BJ (cell line): Measurements from ENCODE around the gene VSNL1. TPM values are rescaled to one million over a fixed set of nuclear protein-coding genes. Genes with fewer than 3 reads are reported as not detected.

Experiments
- CTCF ChIA-PET: fragments of 350-600 bp; formaldehyde crosslinking; extraction: SDS; loops from one replicate; lab custom pipeline; 2021; ENCODE audit warnings: antibody characterized with exemption, inconsistent platforms; lab: Yijun Ruan, JAX
- POLR2A ChIA-PET: fragments of 300-600 bp; sonication (Branson Sonifier 250); formaldehyde crosslinking; extraction: SDS; loops from one replicate; lab custom pipeline; 2021; ENCODE audit warnings: antibody characterized with exemption; lab: Charles Lee
- DNase-seq: peaks from one replicate; pipeline ENCODE4 v3.0.0-alpha.2; 2011; ENCODE audit warnings: low read depth
- H3K27me3 ChIP-seq: 2 replicates; pipeline ENCODE4 v1.6.0; 2011; ENCODE audit warnings: low read length; ENCODE audit not compliant: control insufficient read depth, insufficient read depth
- H3K36me3 ChIP-seq: 2 replicates; pipeline ENCODE4 v1.5.1; 2011; ENCODE audit warnings: low read length; ENCODE audit not compliant: control insufficient read depth, insufficient read depth
- H3K4me3 ChIP-seq: 2 replicates; pipeline ENCODE4 v1.5.1; 2011; ENCODE audit warnings: low read depth, mild to moderate bottlenecking, control low read depth, low read length
- CTCF ChIP-seq: IDR thresholded peaks from 2 replicates; pipeline ENCODE4 v1.5.1; 2011; ENCODE audit warnings: low read depth, mild to moderate bottlenecking, control low read depth, inconsistent platforms, low read length, moderate library complexity; ENCODE audit not compliant: insufficient read depth
- polyA plus RNA-seq: library from polyadenylated mRNA; depleted of rRNA; stranded (reverse); fragments of >200 nt; gene quantifications from 2 replicates; pipeline ENCODE4 v1.2.3, GENCODE V29; 2011

The VSNL1 gene
- polyA plus RNA-seq, 1 experiment = not detected

- Histone ChIP-seq H3K27me3 (no peaks in the 10 kb centered on the region), H3K4me3 (no peak overlapping the region), H3K36me3 (no peaks in the 10 kb centered on the region)
- no peak for DNase-seq
- ChIA-PET CTCF (interaction anchor here (1.0 to 2.5 kb wide), 3 partner anchors 17 to 42 kb away, joined by 3 to 10 read pairs (median 3); no protein-coding TSS in a partner anchor), POLR2A (no interaction called here)
- no peak for TF ChIP-seq CTCF
Measured at GRCh38 chr2:17628349-17629261, 88.1 kb downstream of the VSNL1 start.

- H3K36me3 ChIP-seq = no peaks in the 10 kb centered on the region
- no peak for TF ChIP-seq CTCF
- CTCF ChIA-PET = interaction anchor here (2.5 kb wide), 1 partner anchor 16 kb away, joined by 10 read pairs; no protein-coding TSS in a partner anchor
- no peak overlapping the region for H3K4me3 ChIP-seq
- DNase-seq = no peak
- no peaks in the 10 kb centered on the region; the same call in 1 of the 2 replicates for H3K27me3 ChIP-seq
- POLR2A ChIA-PET = no interaction called here
Measured at GRCh38 chr2:17630089-17630488, 89.6 kb downstream of the VSNL1 start.

GRCh38 chr2:17634997-17635396 is 94.5 kb downstream of the VSNL1 start:
- ChIA-PET POLR2A (interaction anchor here (0.5 kb wide), 1 partner anchor 72 kb away, joined by 4 read pairs; no protein-coding TSS in a partner anchor), CTCF (interaction anchor here (3.2 kb wide), 1 partner anchor 11 kb away, joined by 16 read pairs; no protein-coding TSS in a partner anchor)
- H3K36me3 ChIP-seq = no peaks in the 10 kb centered on the region
- DNase-seq = no peak
- no peak overlapping the region for H3K4me3 ChIP-seq
- TF ChIP-seq CTCF = no peak
- H3K27me3 ChIP-seq = peaks cover 2% of the 10 kb centered on the region

GRCh38 chr2:17636257-17636656 is 95.8 kb downstream of the VSNL1 start:
- TF ChIP-seq CTCF = no peak
- Histone ChIP-seq H3K36me3 (no peaks in the 10 kb centered on the region), H3K27me3 (peaks cover 2% of the 10 kb centered on the region), H3K4me3 (no peak overlapping the region)
- ChIA-PET CTCF (interaction anchor here (0.8 to 3.2 kb wide), 2 partner anchors 9 to 24 kb away, joined by 3 to 16 read pairs; no protein-coding TSS in a partner anchor), POLR2A (no interaction called here)
- DNase-seq = no peak
